Measurements from ENCODE around the gene WASHC4.

WASHC4 gene, protein sequence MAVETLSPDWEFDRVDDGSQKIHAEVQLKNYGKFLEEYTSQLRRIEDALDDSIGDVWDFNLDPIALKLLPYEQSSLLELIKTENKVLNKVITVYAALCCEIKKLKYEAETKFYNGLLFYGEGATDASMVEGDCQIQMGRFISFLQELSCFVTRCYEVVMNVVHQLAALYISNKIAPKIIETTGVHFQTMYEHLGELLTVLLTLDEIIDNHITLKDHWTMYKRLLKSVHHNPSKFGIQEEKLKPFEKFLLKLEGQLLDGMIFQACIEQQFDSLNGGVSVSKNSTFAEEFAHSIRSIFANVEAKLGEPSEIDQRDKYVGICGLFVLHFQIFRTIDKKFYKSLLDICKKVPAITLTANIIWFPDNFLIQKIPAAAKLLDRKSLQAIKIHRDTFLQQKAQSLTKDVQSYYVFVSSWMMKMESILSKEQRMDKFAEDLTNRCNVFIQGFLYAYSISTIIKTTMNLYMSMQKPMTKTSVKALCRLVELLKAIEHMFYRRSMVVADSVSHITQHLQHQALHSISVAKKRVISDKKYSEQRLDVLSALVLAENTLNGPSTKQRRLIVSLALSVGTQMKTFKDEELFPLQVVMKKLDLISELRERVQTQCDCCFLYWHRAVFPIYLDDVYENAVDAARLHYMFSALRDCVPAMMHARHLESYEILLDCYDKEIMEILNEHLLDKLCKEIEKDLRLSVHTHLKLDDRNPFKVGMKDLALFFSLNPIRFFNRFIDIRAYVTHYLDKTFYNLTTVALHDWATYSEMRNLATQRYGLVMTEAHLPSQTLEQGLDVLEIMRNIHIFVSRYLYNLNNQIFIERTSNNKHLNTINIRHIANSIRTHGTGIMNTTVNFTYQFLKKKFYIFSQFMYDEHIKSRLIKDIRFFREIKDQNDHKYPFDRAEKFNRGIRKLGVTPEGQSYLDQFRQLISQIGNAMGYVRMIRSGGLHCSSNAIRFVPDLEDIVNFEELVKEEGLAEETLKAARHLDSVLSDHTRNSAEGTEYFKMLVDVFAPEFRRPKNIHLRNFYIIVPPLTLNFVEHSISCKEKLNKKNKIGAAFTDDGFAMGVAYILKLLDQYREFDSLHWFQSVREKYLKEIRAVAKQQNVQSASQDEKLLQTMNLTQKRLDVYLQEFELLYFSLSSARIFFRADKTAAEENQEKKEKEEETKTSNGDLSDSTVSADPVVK
- long read RNA-seq, donor 1, full-length matches to known transcripts: 3 of 8 reads
- long read RNA-seq, donor 1, partial matches to known transcripts: 5 of 8 reads
- long read RNA-seq, donor 1, other reads (novel, unspliced or antisense): 0 of 8 reads
- long read RNA-seq, donor 2, full-length matches to known transcripts: 1 of 10 reads
- long read RNA-seq, donor 2, partial matches to known transcripts: 9 of 10 reads
- long read RNA-seq, donor 2, other reads (novel, unspliced or antisense): 0 of 10 reads
- long read RNA-seq, donor 3: 0 reads
- long read RNA-seq, donor 4, full-length matches to known transcripts: 2 of 14 reads
- long read RNA-seq, donor 4, partial matches to known transcripts: 12 of 14 reads
- long read RNA-seq, donor 4, other reads (novel, unspliced or antisense): 0 of 14 reads
- long read RNA-seq, donor 5, full-length matches to known transcripts: 2 of 2 reads
- long read RNA-seq, donor 5, partial matches to known transcripts: 0 of 2 reads
- long read RNA-seq, donor 5, other reads (novel, unspliced or antisense): 0 of 2 reads
- long read RNA-seq, donor 6, full-length matches to known transcripts: 2 of 2 reads
- long read RNA-seq, donor 6, partial matches to known transcripts: 0 of 2 reads
- long read RNA-seq, donor 6, other reads (novel, unspliced or antisense): 0 of 2 reads
- long read RNA-seq, donor 7, full-length matches to known transcripts: 4 of 43 reads
- long read RNA-seq, donor 7, partial matches to known transcripts: 28 of 43 reads
- long read RNA-seq, donor 7, other reads (novel, unspliced or antisense): 11 of 43 reads
- long read RNA-seq, donor 8, partial matches to known transcripts: 0 of 1 reads
- long read RNA-seq, donor 8, other reads (novel, unspliced or antisense): 0 of 1 reads

DNA sequence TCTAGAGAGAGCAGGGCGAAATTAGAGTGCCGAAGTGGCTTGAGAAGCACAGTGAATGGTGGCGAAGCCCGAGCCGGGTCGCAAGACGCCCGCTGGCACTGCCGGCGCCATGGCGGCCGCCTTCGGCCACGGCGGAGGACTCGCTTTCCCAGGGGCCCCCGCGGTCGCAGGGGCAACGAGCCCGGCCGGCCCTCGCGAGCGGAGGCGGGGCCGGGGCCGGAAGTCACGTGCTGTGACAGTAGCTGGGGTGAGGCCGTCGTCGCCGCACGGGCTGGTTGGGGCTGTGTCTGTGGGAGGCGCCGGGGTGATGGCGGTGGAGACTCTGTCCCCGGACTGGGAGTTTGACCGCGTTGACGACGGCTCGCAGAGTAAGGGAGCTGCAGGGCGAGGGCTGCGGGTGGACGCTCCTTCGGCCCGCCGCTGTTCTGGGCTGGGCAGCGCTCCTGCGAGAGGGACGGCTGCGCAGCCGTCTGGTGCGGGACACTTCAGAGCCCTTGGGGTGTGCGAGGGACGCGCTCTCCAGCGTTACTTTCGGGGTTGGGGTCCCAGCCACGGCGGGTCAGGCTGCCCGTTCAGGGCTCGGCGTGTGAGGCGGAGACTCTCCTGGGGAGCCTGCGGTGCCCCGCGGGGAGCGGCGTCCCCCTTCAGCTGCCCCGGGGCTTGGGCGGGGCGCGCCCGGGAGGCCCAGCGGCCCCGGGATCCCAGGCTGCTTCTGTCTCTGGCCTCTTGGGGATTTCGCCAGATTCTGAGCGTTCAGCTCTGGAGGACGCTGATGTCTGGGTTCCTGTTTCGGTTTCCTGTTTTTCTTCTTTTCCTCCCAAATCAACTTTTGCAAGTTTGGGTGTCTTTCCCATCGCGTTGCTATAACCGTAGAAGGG, at the start of gene WASHC4:
TSS of gene WASHC4 (plus strand) at position 238 of the 878 bp plus-strand sequence. CDS start at position 308, 70 bp downstream.
- DNase-seq: peak; percentile 99

DNA sequence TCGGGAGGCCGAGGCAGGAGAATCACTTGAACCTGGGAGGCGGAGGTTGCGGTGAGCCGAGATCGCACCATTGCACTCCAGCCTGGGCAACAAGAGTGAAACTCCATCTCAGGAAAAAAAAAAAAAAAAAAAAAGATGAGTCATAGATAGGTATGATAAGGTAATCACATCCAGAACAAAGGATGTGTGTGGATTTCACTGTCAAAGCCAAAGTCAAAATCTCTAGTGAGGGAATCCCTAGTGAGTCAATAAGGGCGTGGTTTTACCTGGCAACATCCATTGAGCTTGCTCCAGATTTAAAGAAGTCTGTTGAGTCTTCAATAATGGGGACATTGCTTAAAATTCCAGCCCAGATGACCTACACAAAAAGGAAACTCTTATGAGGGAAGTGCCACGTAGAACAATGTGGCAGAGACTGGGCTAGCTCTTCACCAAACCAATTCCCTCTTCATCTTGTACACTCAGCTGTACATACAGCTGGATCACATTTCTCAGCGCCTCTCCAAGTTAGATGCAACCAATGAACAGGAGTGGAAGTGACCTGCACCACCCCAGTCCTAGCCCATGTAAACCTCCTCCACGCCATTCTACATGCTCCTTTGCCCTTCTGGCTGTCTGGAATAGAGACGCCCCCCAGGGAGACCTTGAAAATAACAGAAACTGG, 46.7 kb upstream of the WASHC4 start:
- no peak for DNase-seq

DNA sequence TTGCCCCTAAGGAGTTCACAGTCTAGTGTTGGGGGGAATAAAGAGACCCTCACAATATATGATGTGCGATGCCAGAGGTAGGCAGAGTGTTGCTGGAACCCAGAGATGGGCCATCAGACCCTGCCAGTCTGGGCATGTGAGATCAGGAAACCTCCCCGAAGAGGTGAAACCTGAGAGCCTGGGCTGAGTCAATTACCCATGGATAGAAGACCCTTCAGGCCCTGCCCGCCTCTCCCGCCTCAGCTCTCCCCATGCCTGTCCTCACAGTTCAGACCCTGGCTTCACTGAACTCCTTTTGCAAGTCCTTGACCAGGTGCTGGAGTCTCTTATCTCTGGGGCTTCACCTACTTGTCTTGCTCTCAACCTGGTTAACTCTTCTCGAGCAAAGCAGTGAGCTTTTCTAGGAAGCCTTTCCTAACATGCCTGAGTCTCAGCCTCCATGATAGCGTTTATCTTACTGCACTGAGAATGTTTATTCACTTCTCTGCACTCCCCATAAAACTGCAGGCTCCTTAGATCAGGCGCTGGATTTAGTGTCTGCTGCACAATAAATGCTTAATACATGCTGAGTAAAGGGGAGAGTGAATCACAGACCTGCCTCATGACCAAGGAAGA, 42.9 kb upstream of the WASHC4 start:
- peak; percentile 15 for DNase-seq

DNA sequence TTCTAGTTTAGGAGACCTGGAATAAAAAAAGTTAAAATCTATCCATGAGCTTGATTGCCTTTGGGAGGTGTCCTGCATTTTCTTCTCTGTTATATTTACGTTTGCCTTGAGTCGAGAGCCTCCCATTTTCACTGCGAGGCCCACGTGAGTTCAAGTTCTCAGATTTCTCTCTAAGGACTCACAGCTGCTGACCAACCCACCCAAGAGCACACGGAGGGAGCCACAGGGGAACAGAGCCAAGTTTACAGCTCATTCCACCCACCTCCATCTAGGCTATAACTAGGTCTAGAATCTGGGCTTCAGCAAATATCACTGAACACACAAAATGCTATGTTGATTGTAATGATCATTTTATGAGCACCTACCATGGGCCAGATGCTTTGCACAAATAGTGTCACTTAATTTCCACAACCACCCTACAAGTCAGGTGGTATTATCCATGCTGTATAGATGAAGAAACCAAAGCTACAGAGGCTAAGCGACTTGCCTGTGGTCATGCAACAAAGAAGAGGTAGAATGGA, 40.0 kb upstream of the WASHC4 start:
- DNase-seq: no peak

DNA sequence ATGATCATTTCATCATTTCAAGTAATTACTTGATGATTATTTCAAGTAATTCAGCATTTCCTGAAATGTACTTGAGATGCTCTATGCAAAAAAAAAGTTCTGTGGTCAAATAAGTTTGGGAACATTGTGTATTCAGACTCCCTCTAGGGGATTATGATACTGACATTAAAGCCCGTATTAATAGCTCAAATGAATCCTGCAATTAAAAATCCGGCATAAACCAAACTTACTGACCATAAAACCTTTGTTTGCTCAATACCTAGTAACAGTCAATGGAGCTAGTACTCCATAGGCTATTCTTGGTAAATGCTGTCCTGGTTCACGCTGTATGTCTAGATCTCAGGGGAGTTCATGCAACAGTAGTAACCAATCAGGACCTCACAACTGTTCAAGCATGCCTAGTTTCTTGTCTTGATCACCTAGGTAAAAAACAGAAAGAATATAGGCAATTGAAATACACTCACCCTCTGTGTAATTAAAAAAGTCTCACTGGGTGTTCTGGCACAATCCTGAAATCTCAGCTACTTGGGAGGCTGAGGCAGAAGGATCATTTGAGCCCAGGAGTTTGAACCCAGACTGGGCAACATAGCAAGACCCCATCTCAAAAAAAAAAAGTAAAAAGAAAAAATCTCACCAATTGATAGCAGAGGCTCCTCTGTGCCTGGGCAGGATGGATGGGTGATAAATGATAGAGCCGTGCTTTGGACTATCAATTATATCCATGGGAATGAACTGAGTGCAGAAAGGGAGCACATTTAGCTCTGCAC, 37.4 kb upstream of the WASHC4 start:
- DNase-seq: no peak

DNA sequence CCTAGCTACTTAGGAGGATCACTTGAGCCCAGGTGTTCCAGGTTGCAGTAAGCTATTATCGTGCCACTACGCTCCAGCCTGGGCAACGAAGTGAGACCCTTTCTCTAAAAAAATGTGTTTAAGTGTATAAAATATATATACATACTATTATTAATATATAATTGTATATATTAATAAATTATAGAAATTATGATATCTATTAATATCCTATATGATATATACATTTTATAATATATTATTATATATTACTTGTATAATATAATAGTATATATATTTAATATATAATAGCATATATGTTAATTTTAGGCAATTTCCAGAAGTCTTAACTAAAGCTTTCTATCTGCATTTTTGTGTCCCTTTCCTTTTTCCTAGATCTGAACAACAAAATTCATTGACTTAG, 35.5 kb upstream of the WASHC4 start:
- DNase-seq: no peak

DNA sequence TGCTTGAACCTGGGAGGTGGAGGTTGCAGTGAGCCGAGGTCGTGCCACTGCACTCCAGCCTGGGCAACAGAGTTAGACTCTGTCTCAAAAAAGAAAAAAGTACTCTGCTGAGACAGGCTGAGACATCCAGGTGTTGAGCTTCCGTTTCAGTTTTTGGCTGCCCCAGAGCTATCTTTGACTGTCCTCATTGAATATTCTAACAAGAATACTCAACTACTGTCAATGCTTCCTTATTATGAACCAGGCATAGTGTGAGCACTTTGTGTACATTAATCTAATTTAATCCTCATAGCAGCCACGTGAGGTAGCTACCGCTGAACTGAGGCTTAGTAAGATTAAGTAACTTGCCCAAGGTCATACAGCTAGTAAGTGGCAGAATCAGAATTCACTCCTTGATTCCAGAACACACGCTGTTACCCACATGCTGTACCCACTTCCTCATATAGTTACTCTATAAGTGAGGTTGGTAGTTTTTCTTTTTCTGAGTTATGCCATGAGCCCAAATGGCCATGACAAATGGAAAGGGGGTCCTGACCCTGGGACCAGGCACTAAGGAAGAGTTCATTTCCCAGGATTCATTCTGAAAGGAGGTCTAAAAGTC, 34.5 kb upstream of the WASHC4 start:
- DNase-seq: no peak

DNA sequence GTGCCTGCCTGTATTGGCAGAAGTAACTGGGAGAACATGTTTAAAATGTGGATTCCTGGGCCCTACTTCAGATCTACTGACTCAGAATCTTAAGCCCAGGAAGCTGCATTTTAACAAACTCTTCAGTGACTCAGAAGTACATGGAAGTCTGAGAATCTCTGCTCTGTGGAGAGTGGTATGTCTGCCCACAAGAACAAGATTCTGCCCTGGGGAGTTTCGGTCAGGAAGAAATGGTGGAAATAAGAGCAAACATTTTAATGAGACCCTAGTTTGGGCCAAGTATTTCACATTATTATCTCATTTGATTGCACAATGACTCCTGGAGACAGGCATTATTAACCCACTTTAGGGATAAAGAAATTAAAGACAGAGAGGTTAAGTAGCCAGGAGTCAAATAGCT, 31.4 kb upstream of the WASHC4 start:
- no peak for DNase-seq

DNA sequence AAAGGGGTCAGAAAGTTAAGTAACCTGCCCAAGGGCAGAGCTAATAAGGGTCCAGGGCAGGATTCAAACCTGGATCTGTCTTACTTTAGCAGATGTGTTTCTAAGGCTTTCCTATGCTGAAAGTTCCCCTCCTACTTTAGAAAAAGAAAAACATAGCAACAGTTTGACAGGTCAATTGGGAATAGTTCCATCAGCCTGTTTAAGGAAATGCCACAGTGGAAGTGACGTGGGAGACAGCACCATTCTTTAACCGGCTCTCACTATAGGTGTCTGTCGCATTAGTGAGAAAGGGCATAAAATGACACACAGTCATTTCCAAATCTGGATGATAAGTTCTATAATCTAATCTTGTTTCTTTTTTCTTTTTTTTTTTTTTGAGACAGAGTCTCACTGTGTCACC, 30.6 kb upstream of the WASHC4 start:
- no peak for DNase-seq

DNA sequence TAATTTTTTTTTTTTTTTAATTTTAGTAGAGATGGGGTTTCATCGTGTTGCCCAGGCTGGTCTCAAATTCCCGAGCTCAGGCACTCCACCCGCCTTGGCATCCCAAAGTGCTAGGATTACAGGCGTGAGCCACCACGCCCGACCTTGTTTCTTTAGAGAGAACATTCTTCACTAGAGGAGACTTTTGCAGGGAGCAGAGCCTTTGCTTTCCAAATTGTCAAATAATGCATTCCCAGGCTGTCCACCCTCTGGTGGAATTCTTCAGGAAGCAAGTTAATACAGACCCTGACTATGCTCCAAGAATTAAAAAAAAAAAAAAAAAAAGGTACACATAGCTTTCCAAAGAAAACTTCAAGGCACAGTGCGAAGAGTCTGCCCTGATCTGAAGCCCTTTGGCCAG, 30.1 kb upstream of the WASHC4 start:
- no peak for DNase-seq

DNA sequence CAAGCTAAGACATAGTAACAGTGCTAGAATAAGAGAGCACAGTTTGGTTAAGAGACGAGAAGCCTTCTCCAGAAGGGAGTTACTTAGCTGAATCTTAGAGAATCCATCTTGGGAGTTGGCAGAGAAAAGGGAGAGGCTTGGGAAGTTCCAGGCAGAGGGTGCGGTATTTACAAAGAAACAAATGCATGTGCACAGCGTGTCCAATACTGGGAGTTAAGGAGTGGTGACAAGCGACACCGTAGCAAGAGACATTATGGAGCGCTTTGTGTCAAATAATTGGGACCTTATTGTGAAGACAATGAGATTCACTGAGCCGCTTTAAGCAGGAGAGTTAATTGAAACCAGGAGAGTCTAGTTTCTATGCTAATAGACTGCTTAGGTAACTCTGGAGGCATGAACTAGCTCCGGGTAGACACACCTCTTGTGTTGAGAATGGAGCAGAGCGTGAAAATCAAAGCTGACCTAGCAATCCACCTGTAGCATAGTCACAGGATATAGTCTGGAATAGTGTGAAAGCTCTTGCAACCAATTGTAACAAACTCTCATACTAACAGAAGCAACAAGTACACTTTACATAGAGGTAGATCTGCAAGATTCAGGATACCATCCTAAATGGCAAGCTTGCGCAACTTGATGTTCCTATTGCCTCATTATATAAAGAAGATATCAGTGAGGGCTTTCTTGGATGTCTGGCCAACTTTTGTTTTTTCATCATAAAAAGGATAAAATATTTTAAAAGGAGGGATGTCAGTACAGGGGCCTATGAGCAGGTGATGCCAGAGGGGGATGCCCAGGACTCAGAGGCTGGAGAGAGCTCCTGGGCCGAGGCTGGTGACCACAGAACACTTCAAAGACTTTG, 28.6 kb upstream of the WASHC4 start:
- DNase-seq: no peak

DNA sequence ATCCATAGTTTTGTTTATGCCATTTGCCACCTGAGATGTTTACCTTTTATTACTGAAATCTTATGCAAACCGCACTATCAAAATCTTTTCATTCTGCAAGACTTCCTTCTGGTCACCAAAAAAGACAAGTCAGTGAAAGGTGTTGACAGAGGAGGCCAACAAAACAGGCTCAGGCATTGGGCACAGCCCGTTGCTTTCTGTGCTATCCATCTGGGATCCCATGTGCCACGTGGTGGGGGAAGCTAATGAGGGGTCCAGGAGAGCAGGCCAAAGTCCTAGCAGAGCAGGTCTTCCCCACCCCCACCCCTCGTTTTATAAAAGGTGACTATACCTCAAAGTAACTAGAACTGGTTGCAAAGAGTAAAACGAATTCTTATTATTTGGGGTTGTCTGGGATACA, 24.5 kb upstream of the WASHC4 start:
- no peak for DNase-seq

DNA sequence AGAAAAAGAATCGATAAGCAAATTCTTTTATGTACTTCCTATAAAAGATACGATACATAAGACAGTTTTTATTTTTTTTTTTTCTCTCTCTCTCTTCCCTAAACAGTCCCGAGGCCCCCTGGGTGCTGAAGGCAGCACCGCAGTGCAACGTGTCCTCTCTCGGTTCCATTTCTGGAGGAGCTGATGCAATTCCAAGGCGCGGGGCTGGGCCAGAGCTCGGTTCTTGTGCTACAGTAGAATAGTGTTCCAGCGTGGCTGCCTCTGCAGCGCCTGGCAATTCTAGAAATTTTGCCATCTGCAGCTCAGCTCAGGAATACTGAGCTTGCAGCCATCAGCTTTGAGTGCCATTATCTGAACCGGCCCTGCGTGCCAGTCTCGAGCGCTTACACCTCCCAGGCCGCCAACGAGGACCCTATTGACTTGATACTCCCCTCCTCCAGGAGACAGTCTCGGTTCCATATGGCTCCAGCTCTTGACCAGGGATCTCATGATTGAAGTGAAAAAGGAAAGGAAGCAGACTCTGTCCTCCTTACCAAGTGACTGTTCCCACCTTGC, 23.9 kb upstream of the WASHC4 start:
- DNase-seq: no peak

DNA sequence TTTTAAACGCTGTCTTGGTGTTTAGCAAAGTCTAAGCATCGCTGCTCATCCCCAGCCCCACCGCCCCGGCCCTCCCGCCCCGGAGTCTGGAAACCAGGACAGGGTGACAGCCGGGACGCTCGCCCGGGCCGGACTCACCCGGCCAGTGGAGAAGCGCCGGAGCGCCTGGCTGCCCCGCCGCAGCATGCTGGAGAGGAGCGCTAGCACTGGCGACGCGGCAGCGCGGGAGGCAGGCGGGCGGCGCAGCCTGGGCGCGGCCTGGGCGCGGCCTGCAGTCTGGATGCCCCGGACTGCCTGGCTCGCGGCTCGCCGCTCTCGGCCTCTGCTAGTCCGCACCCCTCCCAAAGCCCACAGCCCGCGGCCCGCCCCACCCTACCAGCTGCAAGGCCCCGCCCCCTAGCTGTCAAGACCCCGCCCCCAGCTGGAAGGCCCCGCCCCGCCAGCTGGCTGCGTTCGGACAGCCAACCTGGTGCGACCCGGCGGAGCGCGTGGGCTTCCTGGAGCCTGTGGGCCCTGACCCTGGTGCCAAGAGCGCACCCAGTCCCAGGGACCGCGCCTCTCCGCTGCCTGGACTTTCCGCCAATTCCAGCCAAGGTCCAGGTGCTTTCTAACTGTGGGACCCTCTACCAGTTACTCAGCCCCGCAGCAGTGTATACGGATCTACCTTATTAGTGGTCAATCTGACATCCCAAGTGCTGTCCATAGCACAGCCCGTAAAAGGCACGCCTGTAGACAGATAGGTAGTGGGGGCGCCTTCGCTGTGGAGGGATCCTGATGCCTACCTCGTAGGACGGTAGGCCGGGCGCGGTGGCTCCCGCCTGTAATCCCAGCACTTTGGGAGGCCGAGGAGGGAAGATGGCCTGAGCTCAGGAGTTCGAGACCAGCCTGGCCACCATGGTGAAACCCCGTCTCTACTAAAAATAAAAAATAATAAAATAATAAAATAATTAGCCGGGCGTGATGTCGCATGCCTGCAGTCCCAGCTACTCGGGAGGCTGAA, 23.0 kb upstream of the WASHC4 start, which contains the start of gene ALDH1L2:
TSS of gene ALDH1L2 (minus strand) at position 208 of the 1,000 bp plus-strand sequence. CDS start at position 186, 22 bp downstream.
- peak; percentile 64 for DNase-seq
